ENCODE measurements around the gene APEH.

Gene APEH

DNA sequence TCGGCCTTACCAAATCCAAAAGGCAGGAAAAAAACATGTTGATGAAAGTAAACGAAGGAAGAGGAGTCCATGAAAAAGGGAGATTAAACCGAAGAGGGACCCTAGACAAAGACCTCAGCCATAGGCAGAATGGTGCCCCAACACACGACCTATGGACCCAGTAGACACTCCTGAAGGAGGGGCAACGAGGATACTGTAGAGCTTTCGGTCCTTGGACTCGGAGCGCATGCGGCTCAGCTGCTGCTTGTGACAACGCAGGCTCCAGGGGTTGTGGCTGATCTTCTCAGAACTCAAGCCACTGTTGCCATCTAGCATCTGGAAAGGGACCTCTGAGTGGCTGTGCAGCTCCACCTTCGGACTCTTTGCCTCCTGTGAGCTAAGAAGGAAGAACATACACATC lies 58.4 kb downstream of the APEH start:
- DNase-seq, result no peak

DNA sequence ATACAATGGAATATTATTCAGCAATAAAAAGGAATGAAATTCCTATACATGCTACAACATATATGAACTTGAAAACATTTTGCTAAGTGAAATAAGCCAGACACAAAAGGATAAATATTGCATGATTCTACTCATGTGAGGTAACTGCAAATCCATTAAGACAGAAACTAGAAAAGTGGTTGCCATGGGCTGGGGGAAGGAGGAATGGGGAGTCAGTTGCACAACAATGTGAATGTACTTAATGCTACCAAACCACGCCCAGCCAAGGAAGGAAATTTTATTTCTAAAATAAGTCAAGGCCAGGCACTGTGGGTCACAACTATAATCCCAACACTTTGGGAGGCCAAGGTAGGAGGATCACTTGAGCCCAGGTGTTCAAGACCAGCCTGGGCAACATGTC lies 59.4 kb downstream of the APEH start:
- DNase-seq, result no peak

Data from GOT3 (cell line).